Measurements from ENCODE around the gene ANKRD12.

Gene ANKRD12

DNA sequence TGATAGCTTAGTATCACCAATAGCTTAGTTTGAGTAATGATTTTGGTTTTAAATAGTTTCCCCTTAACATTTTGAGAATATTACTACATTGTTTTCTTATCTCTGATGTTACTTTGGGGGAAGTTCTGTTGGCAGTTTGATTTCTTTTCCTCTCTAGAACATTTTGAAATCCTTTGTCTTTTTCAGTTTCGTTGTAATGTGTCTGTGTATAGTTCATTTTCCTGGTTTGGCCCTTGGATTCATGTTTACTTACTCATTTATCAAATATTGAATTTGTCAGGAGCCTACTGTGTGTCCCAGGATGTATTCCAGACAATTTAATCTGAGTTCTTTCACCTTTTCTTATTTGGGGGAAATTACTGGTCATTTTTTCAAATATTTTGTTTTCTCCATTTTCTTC, 16.7 kb downstream of the ANKRD12 start:
- Histone ChIP-seq H3K4me3 (ENCODE audit: low read length in 2 of 2) (no peak overlapping the region), H2BK120ac (ENCODE audit: low read depth, low read length) (no peak overlapping the region), H3K14ac (ENCODE audit: low read length) (no peak overlapping the region), H3K4me2 (ENCODE audit: insufficient read depth, low read length, poor library complexity, severe bottlenecking) (no peak overlapping the region), H2AFZ (ENCODE audit: low read length) (no peak overlapping the region), H3K9me3 (replicated peaks in 1 of 2; ENCODE audit: control insufficient read depth in 2 of 2, insufficient read depth in 1 of 2, low read depth in 1 of 2, low read length in 2 of 2) (no peaks in the 10 kb centered on the region), H3K4ac (ENCODE audit: low read length) (no peak overlapping the region), H3K9ac (ENCODE audit: low read depth, low read length, poor library complexity) (no peak overlapping the region), H3K18ac (ENCODE audit: low read length) (no peak overlapping the region), H3K4me1 (ENCODE audit: control insufficient read depth in 2 of 2, insufficient read depth in 1 of 2, low read depth in 1 of 2, low read length in 2 of 2) (no peaks in the 10 kb centered on the region), H4K8ac (ENCODE audit: low read depth, low read length) (no peak overlapping the region), H3K27ac (replicated peaks; ENCODE audit: low read length) (no peak overlapping the region), H3K36me3 (replicated peaks in 1 of 2; ENCODE audit: control insufficient read depth in 2 of 2, insufficient read depth in 2 of 2, low read length in 2 of 2) (no peaks in the 10 kb centered on the region), H3K27me3 (ENCODE audit: control insufficient read depth in 3 of 3, insufficient read depth in 3 of 3, low read depth in 1 of 3, low read length in 3 of 3) (no peaks in the 10 kb centered on the region), H2BK12ac (ENCODE audit: low read length) (no peak overlapping the region), H2AK5ac (ENCODE audit: low read depth, low read length) (no peak overlapping the region), H2BK15ac (ENCODE audit: low read length) (no peak overlapping the region), H3K79me1 (ENCODE audit: low read depth, low read length) (peaks cover 3% of the 10 kb centered on the region), H3K23ac (ENCODE audit: low read depth, low read length, poor library complexity) (no peak overlapping the region), H4K91ac (ENCODE audit: low read depth, low read length, poor library complexity) (no peak overlapping the region), H2BK5ac (ENCODE audit: low read length) (no peak overlapping the region)
- no peak for DNase-seq (ENCODE audit: low spot score)
- no CpG with 5 or more reads among the region's 1 CpG for WGBS, 2 donors (ENCODE audit: extremely low coverage in 2 of 2, insufficient read length in 2 of 2, insufficient replicate concordance in 1 of 2)

GRCh38 chr18:9156604-9157249, 20.1 kb downstream of the ANKRD12 start:
- no peak overlapping the region for H3K4me2 ChIP-seq (ENCODE audit: insufficient read depth, low read length, poor library complexity, severe bottlenecking)

DNA sequence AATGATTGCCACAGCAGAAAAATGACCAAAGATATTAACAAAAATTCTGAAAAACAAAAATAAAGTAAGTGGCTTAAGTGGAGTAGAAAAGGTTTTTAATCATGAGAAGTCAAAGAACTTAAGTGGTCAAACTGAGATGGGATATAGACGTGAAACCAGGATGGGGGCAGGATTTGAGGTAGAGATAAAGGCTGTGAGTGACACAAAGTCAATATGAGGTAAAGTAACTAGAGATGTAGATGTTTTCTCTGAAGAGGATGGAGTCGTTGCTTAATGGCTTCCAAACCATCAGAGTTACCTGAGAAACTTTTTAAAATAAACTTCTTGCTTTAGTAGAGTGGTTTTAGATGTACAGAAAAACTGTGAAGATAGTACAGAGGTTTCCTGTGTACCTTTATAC, 21.2 kb downstream of the ANKRD12 start:
- Histone ChIP-seq H2AK5ac (ENCODE audit: low read depth, low read length) (no peak overlapping the region), H3K4me3 (ENCODE audit: low read length in 2 of 2) (no peak overlapping the region), H4K91ac (ENCODE audit: low read depth, low read length, poor library complexity) (no peak overlapping the region), H3K36me3 (replicated peaks in 1 of 2; ENCODE audit: control insufficient read depth in 2 of 2, insufficient read depth in 2 of 2, low read length in 2 of 2) (peaks cover 0 to 5% of the 10 kb centered on the region in 2 donors), H2BK120ac (ENCODE audit: low read depth, low read length) (no peak overlapping the region), H3K23ac (ENCODE audit: low read depth, low read length, poor library complexity) (no peak overlapping the region), H2BK5ac (ENCODE audit: low read length) (no peak overlapping the region), H3K4me2 (ENCODE audit: insufficient read depth, low read length, poor library complexity, severe bottlenecking) (no peak overlapping the region), H3K27me3 (ENCODE audit: control insufficient read depth in 3 of 3, insufficient read depth in 3 of 3, low read depth in 1 of 3, low read length in 3 of 3) (no peaks in the 10 kb centered on the region), H3K27ac (replicated peaks; ENCODE audit: low read length) (no peak overlapping the region), H2BK15ac (ENCODE audit: low read length) (no peak overlapping the region), H3K9me3 (replicated peaks in 1 of 2; ENCODE audit: control insufficient read depth in 2 of 2, insufficient read depth in 1 of 2, low read depth in 1 of 2, low read length in 2 of 2) (peaks cover 0 to 3% of the 10 kb centered on the region in 2 donors), H3K4me1 (ENCODE audit: control insufficient read depth in 2 of 2, insufficient read depth in 1 of 2, low read depth in 1 of 2, low read length in 2 of 2) (no peaks in the 10 kb centered on the region), H3K14ac (ENCODE audit: low read length) (no peak overlapping the region), H2AFZ (ENCODE audit: low read length) (no peak overlapping the region), H4K8ac (ENCODE audit: low read depth, low read length) (no peak overlapping the region), H3K79me1 (ENCODE audit: low read depth, low read length) (peaks cover 2% of the 10 kb centered on the region), H3K18ac (ENCODE audit: low read length) (no peak overlapping the region), H3K4ac (ENCODE audit: low read length) (no peak overlapping the region), H3K9ac (ENCODE audit: low read depth, low read length, poor library complexity) (no peak overlapping the region), H2BK12ac (ENCODE audit: low read length) (no peak overlapping the region)
- no CpG with 5 or more reads among the region's 2 CpGs for WGBS, 2 donors (ENCODE audit: extremely low coverage in 2 of 2, insufficient read length in 2 of 2, insufficient replicate concordance in 1 of 2)
- DNase-seq (ENCODE audit: low spot score): no peak

More at GRCh38 chr18:9156604-9157249, 20.1 kb downstream of the ANKRD12 start:
- no peak overlapping the region for H4K91ac ChIP-seq (ENCODE audit: low read depth, low read length, poor library complexity)
- H3K79me1 ChIP-seq (ENCODE audit: low read depth, low read length): peaks cover 3% of the 10 kb centered on the region
- no peak for DNase-seq (ENCODE audit: low spot score)
- peaks cover 0 to 5% of the 10 kb centered on the region in 2 donors for H3K36me3 ChIP-seq (replicated peaks in 1 of 2; ENCODE audit: control insufficient read depth in 2 of 2, insufficient read depth in 2 of 2, low read length in 2 of 2)
- H3K4me3 ChIP-seq (ENCODE audit: low read length in 2 of 2): no peak overlapping the region
- H2BK15ac ChIP-seq (ENCODE audit: low read length): no peak overlapping the region
- H2AFZ ChIP-seq (ENCODE audit: low read length): no peak overlapping the region
- no peak overlapping the region for H3K9ac ChIP-seq (ENCODE audit: low read depth, low read length, poor library complexity)
- H2AK5ac ChIP-seq (ENCODE audit: low read depth, low read length): no peak overlapping the region
- no peaks in the 10 kb centered on the region for H3K4me1 ChIP-seq (ENCODE audit: control insufficient read depth in 2 of 2, insufficient read depth in 1 of 2, low read depth in 1 of 2, low read length in 2 of 2)
- H3K9me3 ChIP-seq (replicated peaks in 1 of 2; ENCODE audit: control insufficient read depth in 2 of 2, insufficient read depth in 1 of 2, low read depth in 1 of 2, low read length in 2 of 2): no peaks in the 10 kb centered on the region
- no peak overlapping the region for H2BK12ac ChIP-seq (ENCODE audit: low read length)
- H4K8ac ChIP-seq (ENCODE audit: low read depth, low read length): no peak overlapping the region
- H3K27me3 ChIP-seq (ENCODE audit: control insufficient read depth in 3 of 3, insufficient read depth in 3 of 3, low read depth in 1 of 3, low read length in 3 of 3): no peaks in the 10 kb centered on the region
- no peak overlapping the region for H2BK5ac ChIP-seq (ENCODE audit: low read length)
- H3K14ac ChIP-seq (ENCODE audit: low read length): no peak overlapping the region
- no peak overlapping the region for H3K27ac ChIP-seq (replicated peaks; ENCODE audit: low read length)
- H3K4ac ChIP-seq (ENCODE audit: low read length): no peak overlapping the region
- H2BK120ac ChIP-seq (ENCODE audit: low read depth, low read length): no peak overlapping the region
- no peak overlapping the region for H3K18ac ChIP-seq (ENCODE audit: low read length)
- no peak overlapping the region for H3K23ac ChIP-seq (ENCODE audit: low read depth, low read length, poor library complexity)
- WGBS, 2 donors (ENCODE audit: extremely low coverage in 2 of 2, insufficient read length in 2 of 2, insufficient replicate concordance in 1 of 2): no CpG with 5 or more reads among the region's 4 CpGs

DNA sequence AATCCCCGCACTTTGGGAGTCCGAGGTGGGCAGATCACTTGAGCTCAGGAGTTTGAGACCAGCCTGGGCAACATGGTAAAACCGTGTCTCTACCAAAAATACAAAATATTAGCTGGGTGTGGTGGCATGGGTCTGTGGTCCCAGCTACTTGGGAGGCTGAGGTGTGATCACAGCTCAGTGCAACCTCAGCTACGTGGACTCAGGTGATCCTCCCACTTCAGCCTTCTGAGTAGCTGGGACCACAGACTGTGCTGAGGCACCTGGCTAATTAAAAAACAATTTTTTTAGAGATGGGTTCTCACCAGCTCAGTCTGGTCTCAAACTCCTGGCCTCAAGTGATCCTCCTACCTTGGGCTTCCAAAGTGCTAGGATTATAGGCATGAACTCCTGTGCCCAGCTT, 23.4 kb downstream of the ANKRD12 start:
- Histone ChIP-seq H3K4me2 (ENCODE audit: insufficient read depth, low read length, poor library complexity, severe bottlenecking) (no peak overlapping the region), H4K8ac (ENCODE audit: low read depth, low read length) (no peak overlapping the region), H3K4ac (ENCODE audit: low read length) (no peak overlapping the region), H2AK5ac (ENCODE audit: low read depth, low read length) (no peak overlapping the region), H4K91ac (ENCODE audit: low read depth, low read length, poor library complexity) (no peak overlapping the region), H2BK12ac (ENCODE audit: low read length) (no peak overlapping the region), H3K9ac (ENCODE audit: low read depth, low read length, poor library complexity) (no peak overlapping the region), H2BK5ac (ENCODE audit: low read length) (no peak overlapping the region), H2BK15ac (ENCODE audit: low read length) (no peak overlapping the region), H3K36me3 (replicated peaks in 1 of 2; ENCODE audit: control insufficient read depth in 2 of 2, insufficient read depth in 2 of 2, low read length in 2 of 2) (peaks cover 0 to 5% of the 10 kb centered on the region in 2 donors), H3K4me1 (ENCODE audit: control insufficient read depth in 2 of 2, insufficient read depth in 1 of 2, low read depth in 1 of 2, low read length in 2 of 2) (no peaks in the 10 kb centered on the region), H3K14ac (ENCODE audit: low read length) (no peak overlapping the region), H3K27ac (replicated peaks; ENCODE audit: low read length) (no peak overlapping the region), H3K79me1 (ENCODE audit: low read depth, low read length) (peaks cover 2% of the 10 kb centered on the region), H2BK120ac (ENCODE audit: low read depth, low read length) (no peak overlapping the region), H3K27me3 (ENCODE audit: control insufficient read depth in 3 of 3, insufficient read depth in 3 of 3, low read depth in 1 of 3, low read length in 3 of 3) (no peaks in the 10 kb centered on the region), H3K23ac (ENCODE audit: low read depth, low read length, poor library complexity) (no peak overlapping the region), H3K9me3 (replicated peaks in 1 of 2; ENCODE audit: control insufficient read depth in 2 of 2, insufficient read depth in 1 of 2, low read depth in 1 of 2, low read length in 2 of 2) (peaks cover 0 to 20% of the 10 kb centered on the region in 2 donors), H2AFZ (ENCODE audit: low read length) (no peak overlapping the region), H3K4me3 (ENCODE audit: low read length in 2 of 2) (no peak overlapping the region), H3K18ac (ENCODE audit: low read length) (no peak overlapping the region)
- DNase-seq (ENCODE audit: low spot score): no peak
- no CpG with 5 or more reads among the region's 4 CpGs for WGBS, 2 donors (ENCODE audit: extremely low coverage in 2 of 2, insufficient read length in 2 of 2, insufficient replicate concordance in 1 of 2)

All from neuronal stem cell (in vitro differentiated cells).